GM18858 (cell line): ENCODE results near the gene H2BK1.

Experiments used
- ATAC-seq: cut with Tn5 transposase; IDR thresholded peaks from one replicate; pipeline ENCODE4 v1.9.1; 2021; ENCODE audit not compliant: unreplicated experiment

Gene H2BK1

DNA sequence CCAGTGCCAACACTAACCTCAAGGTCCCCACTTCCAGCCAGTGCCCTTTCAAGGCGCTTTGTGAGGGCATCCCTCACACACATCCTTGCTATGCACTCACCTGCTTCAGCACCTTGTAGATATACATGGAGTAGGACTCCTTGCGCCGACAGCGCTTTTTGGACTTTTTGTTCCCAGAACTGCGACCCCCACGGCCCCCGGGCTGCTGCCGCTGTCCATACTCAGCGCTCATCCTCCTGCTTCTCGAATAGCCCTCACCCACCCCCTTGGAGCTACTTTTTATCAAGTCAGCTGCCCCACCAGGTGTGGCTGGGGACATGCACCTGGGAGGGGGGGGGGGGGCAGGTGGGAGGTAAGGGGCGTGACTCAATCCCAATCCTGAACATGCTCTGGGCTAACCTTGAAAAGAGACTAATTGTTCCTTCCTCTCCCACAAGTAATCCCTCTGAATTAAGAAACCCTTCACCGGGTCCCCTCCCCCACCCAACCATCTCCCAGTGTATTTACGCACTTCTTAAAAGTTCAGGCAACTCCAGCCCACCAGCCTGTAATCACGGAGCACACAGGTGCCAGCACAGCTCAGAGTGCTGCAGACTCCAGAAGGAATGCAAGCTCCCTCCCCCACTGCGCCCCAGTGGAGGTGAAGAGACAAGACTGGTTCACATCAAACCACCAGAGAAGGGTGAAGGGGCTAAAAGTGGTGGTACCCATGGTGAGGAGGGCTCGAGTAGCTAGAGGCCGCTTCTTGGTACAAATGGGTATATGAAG lies at the start of gene H2BK1:
H2BK1 (minus strand) TSS at position 402 of the 768 bp plus-strand sequence; CDS start at position 232, 170 bp downstream.
- no peak for ATAC-seq

DNA sequence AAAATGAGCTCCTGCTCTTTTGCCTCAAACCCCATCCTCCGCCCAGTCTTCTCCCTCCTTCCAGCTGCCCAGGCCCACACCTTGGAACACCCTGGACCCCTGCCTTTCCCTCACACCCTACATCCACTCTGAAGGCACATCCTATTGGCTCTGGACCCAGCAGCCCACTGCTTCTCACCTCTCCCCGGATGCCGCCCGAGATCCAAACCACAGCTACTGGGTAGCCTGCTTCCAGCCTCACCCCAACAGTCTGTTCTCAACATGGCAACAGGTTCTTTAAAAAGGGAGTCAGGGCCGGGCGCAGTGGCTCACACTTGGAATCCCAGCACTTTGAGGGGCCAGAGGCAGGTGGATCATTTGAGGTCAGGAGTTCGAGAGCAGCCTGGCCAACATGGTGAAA lies 47.7 kb upstream of the H2BK1 start:
- no peak for ATAC-seq

DNA sequence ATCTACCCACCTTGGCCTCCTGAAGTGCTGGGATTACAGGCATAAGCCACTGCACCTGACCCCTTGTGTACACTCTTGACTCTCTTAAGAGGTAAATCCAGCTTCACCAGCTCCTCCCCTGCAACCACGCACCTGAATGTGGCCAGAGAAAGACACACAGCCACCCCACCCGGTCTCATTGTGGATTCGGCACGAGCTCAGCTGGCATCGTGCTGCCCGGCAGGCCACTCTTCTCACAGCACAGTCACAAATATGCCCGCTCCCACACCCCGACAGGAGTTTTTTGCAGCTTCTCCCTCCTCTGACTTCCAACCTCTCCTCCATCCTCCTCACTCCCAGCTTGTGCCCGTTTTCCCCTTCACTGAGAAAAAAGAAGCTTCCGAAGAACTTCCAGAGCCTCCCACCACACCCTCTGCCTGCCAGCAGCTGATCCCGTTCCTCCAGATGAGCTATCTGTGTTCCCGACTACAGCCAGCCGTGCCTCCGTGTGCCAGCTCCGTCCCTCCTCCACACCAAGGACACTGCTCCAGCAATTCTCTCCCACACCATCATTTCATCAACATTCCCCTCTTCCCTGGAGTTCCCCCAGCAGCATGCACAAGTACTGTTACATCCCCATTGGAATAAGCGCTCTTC lies 46.2 kb upstream of the H2BK1 start:
- no peak for ATAC-seq

GRCh38 chr7:151255390-151255789 lies 45.1 kb upstream of the H2BK1 start:
- no peak for ATAC-seq

GRCh38 chr7:151254851-151255250 lies 44.6 kb upstream of the H2BK1 start:
- ATAC-seq, result no peak

DNA sequence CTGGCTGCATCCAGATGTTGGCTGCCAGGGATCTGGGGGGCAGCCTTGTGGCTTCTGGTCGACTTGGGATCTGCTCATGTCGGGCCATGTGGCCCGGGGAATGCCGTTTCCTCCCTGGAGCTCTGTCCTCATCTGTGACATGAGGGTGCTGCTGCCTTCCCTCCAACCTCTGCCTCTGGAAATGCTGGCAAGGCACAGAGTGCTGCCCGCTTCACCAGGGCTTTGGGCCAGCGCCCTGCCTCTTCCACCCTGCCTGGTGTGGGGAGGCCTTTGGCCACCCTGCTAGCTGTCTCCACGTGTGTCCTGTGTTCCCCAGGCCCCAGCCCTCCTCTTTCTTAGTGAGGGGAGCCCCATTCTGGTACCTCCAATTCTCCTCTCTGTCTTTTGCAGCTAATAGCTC lies 44.0 kb upstream of the H2BK1 start:
- no peak for ATAC-seq

GRCh38 chr7:151252961-151253711 lies 42.8 kb upstream of the H2BK1 start:
- ATAC-seq, result no peak

- ATAC-seq, result no peak
Measured at GRCh38 chr7:151252561-151252835, 42.2 kb upstream of the H2BK1 start.

DNA sequence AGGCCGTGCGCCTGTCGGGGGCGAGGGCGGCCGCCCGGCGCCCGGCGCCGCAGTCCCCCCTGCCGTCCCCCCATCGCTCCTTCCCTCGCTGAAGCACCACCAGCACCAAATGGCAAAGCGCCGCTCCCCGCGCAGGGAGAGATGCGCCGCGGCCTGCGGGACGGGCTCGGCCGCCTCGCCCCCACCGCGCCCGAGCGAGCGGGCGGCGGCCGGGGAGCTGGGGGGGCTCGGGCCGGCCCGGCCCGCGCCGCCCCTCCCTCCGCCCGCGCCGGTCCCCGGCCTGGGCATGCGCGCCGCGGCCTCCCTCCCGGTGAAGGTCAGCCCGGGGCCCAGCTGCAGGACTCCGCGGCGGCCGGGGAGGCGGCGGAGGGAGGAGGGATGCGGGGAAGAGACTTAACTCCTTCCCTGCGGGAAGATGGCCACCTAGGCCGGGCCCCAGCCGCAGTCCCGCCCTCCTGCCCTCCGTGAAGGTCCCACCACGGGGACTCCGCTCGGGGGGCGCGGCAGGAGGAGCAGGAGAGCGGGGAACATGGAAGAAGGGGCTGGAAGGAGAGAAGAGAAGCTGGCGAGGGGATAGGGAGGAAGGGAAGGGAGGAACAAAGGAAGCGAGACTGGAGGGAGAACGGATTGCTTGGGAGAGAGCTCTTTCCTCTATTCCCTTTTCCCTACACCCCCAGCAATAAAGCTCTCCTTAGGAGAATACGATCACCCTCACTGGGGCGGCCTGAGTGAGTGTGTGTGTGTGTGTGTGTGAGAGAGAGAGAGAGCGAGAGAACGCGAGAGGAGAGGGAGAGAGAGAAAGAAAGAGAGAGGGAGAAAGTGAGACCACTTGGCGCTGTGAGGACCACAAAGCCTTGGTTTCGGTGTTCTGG lies 41.6 kb upstream of the H2BK1 start:
- no peak for ATAC-seq

- no peak for ATAC-seq
Measured at GRCh38 chr7:151251328-151251688, 41.0 kb upstream of the H2BK1 start.

GRCh38 chr7:151250181-151251132 lies 40.2 kb upstream of the H2BK1 start:
- no peak for ATAC-seq

DNA sequence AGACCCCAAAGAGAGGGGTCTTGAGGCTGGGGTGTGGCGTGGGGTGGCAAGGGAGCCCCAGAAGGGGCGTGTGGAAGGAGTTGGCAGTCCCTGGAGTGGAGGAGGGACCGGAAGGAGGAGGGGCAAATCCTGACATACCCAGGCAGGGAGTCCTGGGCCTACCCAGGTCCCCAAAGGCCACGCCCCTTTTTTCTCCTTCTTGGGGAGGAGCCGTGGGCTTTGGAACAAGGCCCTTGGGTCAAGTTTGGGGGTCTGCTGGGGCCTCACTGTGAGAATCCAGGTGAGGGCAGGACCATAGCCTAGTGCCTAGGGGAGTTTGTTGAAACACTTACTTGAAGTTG lies 39.4 kb upstream of the H2BK1 start:
- no peak for ATAC-seq

- no peak for ATAC-seq
Measured at GRCh38 chr7:151249034-151249731, 38.9 kb upstream of the H2BK1 start.

GRCh38 chr7:151248346-151249033 lies 38.2 kb upstream of the H2BK1 start, which contains the start of gene SMARCD3:
Gene SMARCD3, minus strand, starts transcription at chr7:151248694. Its CDS starts 132 bp downstream, at chr7:151248562.
- no peak for ATAC-seq

GRCh38 chr7:151247611-151248345 lies 37.5 kb upstream of the H2BK1 start:
- no peak for ATAC-seq

DNA sequence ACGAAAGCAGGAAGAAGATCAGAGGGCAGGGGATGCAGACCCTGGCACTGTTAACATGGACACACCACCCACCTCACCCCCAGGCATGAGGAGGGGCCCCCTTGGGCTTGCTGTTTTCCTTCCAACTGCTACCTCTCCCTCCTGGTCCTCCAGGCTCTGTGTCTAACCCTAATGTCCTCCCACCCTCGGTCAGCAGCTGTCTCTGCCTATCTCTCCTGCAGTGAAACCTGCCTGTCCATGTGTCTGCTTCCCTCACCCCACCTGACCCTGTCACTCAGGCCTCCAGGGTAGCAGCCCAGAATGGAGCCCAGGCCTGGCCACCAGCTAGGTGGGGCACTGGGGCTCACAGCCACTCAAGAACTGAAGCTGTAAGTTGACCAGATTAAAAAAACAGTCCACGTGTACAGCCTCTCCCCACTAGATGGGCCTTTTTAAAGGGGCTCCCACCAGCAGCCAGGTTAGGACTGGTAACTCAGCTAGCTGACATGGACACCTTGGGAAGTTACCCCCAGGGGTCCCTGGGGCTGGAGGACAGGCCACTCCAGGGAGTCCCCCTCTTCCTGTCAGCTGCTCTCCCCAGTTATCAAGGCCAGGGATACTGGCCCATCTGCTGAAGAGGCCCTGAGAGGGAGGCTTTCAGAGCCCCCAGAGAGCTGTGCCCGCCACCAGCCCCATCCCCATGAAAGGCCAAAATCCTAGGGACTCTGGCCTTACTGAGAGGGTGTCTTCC lies 36.7 kb upstream of the H2BK1 start:
- ATAC-seq, result no peak

GRCh38 chr7:151246102-151246850 lies 36.0 kb upstream of the H2BK1 start:
- no peak for ATAC-seq
